Measurements from ENCODE around the gene CSPG4. TPM values are rescaled to one million over a fixed set of nuclear protein-coding genes. Genes with fewer than 3 reads are reported as not detected.
A peak's percentile ranks its signal among the peaks of the same experiment; 100 is the strongest.

Gene CSPG4
- total and polyA plus RNA-seq, 2 of the 8 experiments (the other 6 are each of a cell fraction or from before 2014, with no cell fraction given): 1.4 to 3.0 TPM

- no peak overlapping the region for H3K56ac ChIP-seq (replicated peaks; ENCODE audit: insufficient read length, low read depth, low read length)
- H3K4ac ChIP-seq (replicated peaks; ENCODE audit: insufficient read length, low read depth, low read length): no peak overlapping the region
- FAIRE-seq (no peak), DNase-seq (ENCODE audit: low read depth in 1 of 2, low spot score in 2 of 2) (no peak)
- no peaks in the 10 kb centered on the region for H3K9me3 ChIP-seq (ENCODE audit: insufficient read depth in 2 of 2, low read depth in 1 of 2, low read length in 1 of 2)
- H3K23me2 ChIP-seq (ENCODE audit: low read depth, low read length): no peaks in the 10 kb centered on the region; the same call in 1 of the 2 replicates
- no peak overlapping the region for H2BK120ac ChIP-seq (replicated peaks; ENCODE audit: low read depth, low read length)
- H4K91ac ChIP-seq (replicated peaks; ENCODE audit: insufficient read length, low read length): no peak overlapping the region
- no peaks in the 10 kb centered on the region for H3K36me3 ChIP-seq (ENCODE audit: control insufficient read depth in 2 of 4, insufficient read depth in 4 of 4, low read length in 3 of 4)
- no peak overlapping the region for H2BK20ac ChIP-seq (ENCODE audit: low read length)
- no peak overlapping the region for H3K14ac ChIP-seq (ENCODE audit: insufficient read length)
- H3K23ac ChIP-seq (ENCODE audit: insufficient read length): no peak overlapping the region
- ChIA-PET POLR2A (ENCODE audit: partially characterized antibody) (interaction anchor here (1.1 to 1.8 kb wide), 4 partner anchors 10 to 315 kb away, joined by 3 to 4 read pairs (median 4); partner anchors contain the start of gene SNUPN), CTCF (ENCODE audit: partially characterized antibody) (interaction anchor here (0.7 to 6.8 kb wide), 15 partner anchors 12 to 314 kb away, joined by 3 to 60 read pairs (median 5); partner anchors contain the start of genes IMP3 and SNX33)
- H3K79me1 ChIP-seq (ENCODE audit: low read depth, low read length): no peaks in the 10 kb centered on the region
- no peak overlapping the region for H3K4me3 ChIP-seq (ENCODE audit: extremely low read depth in 1 of 4, insufficient read depth in 2 of 4, low read depth in 3 of 4, low read length in 4 of 4)
- 94% methylated on average over 28 of the region's 40 CpGs; no CpG with 5 or more reads in 1 of the 2 experiments for WGBS, 2 experiments (ENCODE audit: extremely low coverage in 1 of 2, insufficient coverage in 1 of 2, insufficient read length in 1 of 2, insufficient replicate concordance in 2 of 2, low coverage in 1 of 2, low lambda C conversion rate in 2 of 2, missing lambda C conversion rate in 1 of 2)
- peak overlapping the region; percentile 16; the same call in 1 of the 2 replicates for H2BK5ac ChIP-seq (ENCODE audit: low read depth, low read length)
- H2AFZ ChIP-seq (ENCODE audit: low read length): no peak overlapping the region
- H4K8ac ChIP-seq (ENCODE audit: extremely low read depth, insufficient read depth, low read length): no peak overlapping the region; the same call in 1 of the 2 replicates
- H3K27ac ChIP-seq (ENCODE audit: low read depth, low read length): no peak overlapping the region
- peaks cover 0 to 18% (median 3%) of the 10 kb centered on the region in 4 experiments; a peak in 4 of 7 replicates for H3K4me1 ChIP-seq (replicated peaks in 1 of 4; ENCODE audit: control insufficient read depth in 3 of 4, insufficient read depth in 4 of 4, low read length in 3 of 4)
- no peaks in the 10 kb centered on the region for H3K27me3 ChIP-seq (replicated peaks in 1 of 4; ENCODE audit: control insufficient read depth in 3 of 4, extremely low read depth in 1 of 4, insufficient read depth in 3 of 4, low read length in 3 of 4)
- H2BK12ac ChIP-seq (ENCODE audit: low read depth, low read length): 0 out of 2 replicates have a peak overlapping the region, but pooled peaks have one; percentile 50
- no peak overlapping the region for H2BK15ac ChIP-seq (ENCODE audit: low read length)
- no peaks in the 10 kb centered on the region for H4K20me1 ChIP-seq (replicated peaks in 1 of 2; ENCODE audit: control insufficient read depth in 1 of 2, insufficient read depth in 2 of 2, low read length in 2 of 2)
- H3K4me2 ChIP-seq (ENCODE audit: insufficient read depth in 1 of 2, low read depth in 2 of 2, low read length in 2 of 2): no peak overlapping the region
- no peak overlapping the region for H4K5ac ChIP-seq (ENCODE audit: insufficient read length, low read depth, low read length)
- no peaks in the 10 kb centered on the region for H3K79me2 ChIP-seq (ENCODE audit: control insufficient read depth in 1 of 2, insufficient read depth in 2 of 2, low read length in 2 of 2)
- no peak overlapping the region for H3K18ac ChIP-seq (ENCODE audit: extremely low read depth, low read length)
- H2AK5ac ChIP-seq (ENCODE audit: low read depth, low read length): peak overlapping the region; percentile 53; the same call in 1 of the 2 replicates
- no peak overlapping the region for H3K9ac ChIP-seq (replicated peaks in 1 of 4; ENCODE audit: extremely low read depth in 1 of 4, low read depth in 3 of 4, low read length in 3 of 4)
- TF ChIP-seq JUND (IDR thresholded peaks at IDR 0.05; ENCODE audit: low read length): no peak
- TF ChIP-seq PHF8 (conservative IDR thresholded peaks at IDR 0.05; ENCODE audit: low read depth, low read length): no peak
- TF ChIP-seq CBX5 (IDR thresholded peaks at IDR 0.05; ENCODE audit: low read depth, low read length): no peak
- TF ChIP-seq KDM4A (IDR thresholded peaks at IDR 0.05; ENCODE audit: low read depth, low read length, severe bottlenecking): no peak
- no peak for TF ChIP-seq CHD1 (IDR thresholded peaks at IDR 0.05; ENCODE audit: low read depth, low read length)
- TF ChIP-seq TEAD4 (IDR thresholded peaks at IDR 0.05; ENCODE audit: low read depth, low read length): no peak
- no peak for TF ChIP-seq HDAC6 (IDR thresholded peaks at IDR 0.05; ENCODE audit: low read depth, low read length)
- TF ChIP-seq SIRT6 (IDR thresholded peaks at IDR 0.05; ENCODE audit: low read length): no peak
- no peak for TF ChIP-seq JUN (IDR thresholded peaks at IDR 0.05; ENCODE audit: low read depth, low read length)
- no peak for TF ChIP-seq SIN3A (conservative IDR thresholded peaks at IDR 0.05 in 1 of 2, IDR thresholded peaks at IDR 0.05 in 1 of 2; ENCODE audit: low read depth in 1 of 2, low read length in 2 of 2)
- no peak for TF ChIP-seq CTBP2 (IDR thresholded peaks at IDR 0.05; ENCODE audit: borderline replicate concordance, insufficient read depth, insufficient read length, low read length)
Observed at GRCh38 chr15:75682181-75683135, 30.2 kb downstream of the CSPG4 start.

All from H1 (cell line).